Globus pallidus (tissue), 1 donor: ENCODE results near the gene PAX2.

Source experiments
- DNase-seq: peaks from one replicate; pipeline ENCODE4 v3.0.0-alpha.2; 2015; ENCODE audit warnings: low spot score

PAX2 gene

DNA sequence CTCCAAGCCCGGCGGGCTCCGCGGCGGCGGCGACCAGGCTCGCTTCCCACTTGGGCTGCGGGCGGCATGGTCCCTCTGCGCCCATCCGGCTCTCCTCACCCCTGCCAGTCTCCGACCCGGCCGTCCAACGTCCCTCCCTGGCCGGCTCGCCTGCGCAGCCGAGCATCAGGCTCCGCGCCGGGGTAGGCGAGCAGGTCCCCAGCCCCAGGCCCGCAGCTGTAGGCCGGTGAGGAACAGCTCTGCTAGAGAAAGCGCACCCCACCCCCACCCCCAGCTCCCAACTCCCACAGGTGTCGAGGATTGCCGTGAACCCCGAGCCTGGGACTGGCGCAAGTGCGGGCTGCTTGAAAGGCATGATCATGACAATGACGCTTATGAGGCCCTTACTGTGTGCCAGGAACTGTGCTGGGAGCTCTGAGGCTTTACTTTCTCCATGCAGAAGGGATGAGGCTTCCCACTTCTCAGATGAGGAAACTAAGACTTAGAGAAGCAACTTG lies 20.8 kb upstream of the PAX2 start:
- no peak for DNase-seq

DNA sequence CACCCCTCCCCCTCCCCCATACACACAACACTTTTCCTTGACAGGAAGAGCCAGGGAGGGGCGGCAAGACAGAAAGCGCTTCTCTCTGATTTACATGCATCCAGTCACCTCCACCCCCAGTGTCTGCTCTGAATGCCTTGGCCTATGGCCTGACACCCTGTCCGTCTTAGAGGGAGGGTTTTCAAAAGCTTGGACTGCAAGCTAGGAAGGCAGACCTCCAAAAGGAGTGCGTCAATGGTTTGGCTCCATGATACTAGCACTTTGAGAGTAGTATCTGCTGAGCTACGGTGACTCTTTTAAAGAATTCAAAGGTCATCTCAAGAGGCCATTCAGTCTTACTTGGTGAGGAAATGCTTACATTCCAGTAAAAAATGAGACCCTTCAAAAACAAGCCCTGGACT lies 20.3 kb upstream of the PAX2 start:
- DNase-seq, result no peak

DNA sequence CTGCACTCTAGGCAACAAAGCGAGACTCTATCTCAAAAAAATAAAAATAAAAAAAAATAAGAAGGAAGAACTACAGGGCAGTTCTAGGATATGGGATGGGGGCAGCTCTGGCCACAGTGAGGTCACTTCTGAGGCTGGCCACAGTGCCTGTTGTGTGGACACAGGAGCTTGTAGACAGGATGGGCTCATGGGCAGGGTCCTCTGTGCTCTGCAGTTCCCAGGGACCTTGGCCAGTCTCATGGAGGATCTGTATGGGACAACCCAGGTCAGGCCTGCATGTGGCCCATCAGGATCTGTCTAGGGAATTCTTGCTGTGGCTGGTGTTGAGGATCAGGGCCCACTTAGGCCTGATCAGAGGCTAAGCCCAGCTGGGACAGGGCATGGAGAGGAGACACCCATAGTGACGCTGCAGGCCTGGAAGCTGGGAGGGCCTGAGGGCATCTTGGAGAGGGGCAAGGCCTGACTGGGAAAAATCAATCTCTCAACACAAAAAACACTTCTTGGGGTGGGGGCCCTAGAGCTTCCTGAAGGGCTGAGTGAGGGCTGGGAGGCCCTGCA lies 19.4 kb upstream of the PAX2 start:
- DNase-seq, result no peak

DNA sequence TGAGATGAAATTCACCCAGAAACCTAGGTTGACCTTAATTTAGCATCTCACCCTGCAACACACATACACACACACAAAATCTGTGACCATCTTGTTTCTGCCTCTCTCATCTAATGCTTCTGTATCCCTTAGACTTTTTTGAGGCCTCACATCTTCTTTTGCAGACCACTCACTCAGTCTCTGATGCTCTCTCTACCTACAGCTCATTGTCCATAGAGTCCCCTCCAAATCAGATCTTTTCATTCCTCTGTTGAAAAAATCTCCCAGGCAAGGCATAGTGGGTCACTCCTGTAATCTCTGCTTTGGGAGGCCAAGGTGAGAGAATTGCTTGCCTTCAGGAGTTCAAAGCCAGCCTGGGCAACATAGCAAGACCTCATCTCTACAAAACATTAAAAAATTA lies 17.6 kb upstream of the PAX2 start:
- DNase-seq, result no peak

DNA sequence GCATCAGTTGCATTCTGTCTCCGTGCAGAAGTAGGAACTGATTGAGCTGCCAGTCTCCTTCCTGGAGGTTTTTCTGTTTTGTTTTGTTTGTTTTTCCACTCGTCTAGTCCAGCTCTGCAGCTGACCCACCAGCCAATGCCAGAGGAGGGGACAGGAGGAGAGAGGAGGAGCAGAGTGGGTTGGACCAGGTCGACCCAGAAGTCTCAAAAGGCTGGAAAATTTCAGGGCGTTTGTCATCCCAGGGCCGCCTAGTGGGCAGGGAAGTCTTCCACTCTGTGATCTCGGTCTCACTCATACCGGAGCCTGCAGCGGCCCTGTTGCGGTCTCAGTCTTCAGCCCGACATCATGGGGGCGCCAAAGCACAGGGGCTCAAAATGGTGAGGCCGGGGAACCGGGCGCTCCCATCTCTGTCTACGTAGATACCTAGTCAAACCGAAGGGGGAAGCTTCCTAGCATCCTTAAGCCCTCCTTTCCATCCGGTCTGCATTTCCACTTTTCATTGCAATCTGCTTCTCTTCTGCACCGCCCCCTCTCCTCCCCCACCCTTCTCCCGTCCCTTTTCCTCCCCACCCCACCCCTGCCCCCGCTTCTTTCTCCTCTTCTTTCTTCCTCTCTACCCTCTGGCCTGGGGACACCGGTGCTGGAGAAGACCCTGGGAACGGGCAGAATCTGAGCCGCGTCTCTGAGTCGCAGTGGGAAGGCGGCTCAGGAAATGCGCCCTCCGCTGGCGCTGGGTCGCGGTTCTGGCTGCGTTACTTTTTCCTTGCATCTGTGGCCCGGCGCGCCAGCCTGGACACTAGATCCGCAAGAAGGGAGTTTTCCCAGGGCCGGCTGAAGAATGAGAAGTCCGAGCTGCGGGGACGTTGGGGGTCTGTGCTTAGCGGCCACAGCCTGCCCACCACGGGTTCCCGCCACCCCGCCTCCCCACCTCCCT lies 16.2 kb upstream of the PAX2 start:
- DNase-seq, result no peak

DNA sequence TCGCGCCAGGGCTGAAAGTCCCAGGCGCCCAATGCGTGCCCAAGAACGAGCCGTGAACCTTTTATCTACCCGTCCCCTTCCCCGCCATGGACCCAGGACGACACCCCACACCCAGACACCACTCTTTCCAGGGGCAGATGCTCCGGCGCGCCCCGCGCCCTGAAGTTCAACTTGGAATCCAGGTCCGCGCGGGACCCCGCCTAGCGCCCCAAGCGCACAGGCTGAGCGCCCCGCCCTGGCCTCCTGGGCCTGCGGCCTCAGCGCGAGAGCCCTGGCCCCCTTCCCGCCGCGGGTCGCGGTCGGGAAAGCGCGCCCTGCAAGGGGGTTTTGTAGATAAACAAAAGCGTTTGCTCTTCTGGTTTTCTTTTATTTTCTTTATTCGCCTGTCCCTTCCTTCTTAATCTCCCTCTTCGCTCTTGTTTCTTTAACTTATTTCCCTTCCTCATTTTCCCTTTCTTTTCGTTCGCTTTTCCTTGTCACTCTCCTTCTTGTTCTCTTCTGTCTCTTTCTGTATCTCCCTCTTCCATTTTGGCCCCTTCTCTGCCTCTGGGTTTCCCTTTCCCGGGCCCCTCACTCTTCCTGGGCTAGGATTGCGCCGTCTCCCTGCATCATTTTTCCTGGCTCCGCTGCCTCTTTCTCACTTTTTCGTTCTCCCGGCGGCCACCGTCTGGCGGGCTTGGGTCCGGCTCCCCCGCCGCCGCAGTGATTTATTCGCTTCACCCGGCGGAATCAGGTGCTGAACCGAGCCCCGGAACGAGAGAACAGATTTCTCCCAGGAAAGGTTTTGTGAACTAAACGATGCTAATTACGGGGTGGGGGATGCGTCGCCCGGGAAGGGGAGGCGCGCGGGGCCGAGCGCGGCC lies 15.3 kb upstream of the PAX2 start:
- DNase-seq, result no peak

DNA sequence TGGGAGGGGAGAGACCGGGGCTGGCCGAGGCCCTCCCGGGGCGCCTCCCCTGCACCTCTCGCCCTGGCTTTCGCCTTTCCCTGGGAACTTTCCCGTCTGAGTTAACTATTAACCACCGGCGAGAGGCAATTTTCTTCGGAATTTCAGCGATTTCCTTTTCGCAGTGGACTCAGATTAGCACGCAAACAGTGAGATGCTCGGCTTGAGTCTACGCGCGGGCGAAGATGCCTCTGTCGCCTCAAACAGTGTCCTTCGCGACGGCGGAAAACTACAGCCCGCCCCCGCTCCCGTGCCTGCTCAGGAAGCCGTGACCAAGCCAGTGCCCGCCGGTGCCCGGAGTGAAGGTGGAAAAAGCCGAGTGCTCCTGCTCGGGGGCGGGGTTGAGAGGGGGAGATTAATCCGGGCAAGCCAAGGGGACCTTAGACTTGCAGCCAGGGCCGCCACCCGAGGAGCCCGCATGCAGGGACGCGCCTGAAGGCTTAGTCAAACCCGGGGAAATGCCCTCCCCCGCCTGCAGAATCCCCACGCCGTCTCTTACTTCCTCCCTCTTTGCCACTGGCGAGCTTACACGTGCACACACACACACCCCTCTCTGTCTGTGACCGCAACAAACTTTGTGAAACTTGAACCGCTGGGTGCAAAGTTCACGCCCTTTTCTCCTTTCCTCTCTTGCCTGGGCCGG lies 14.5 kb upstream of the PAX2 start:
- DNase-seq, result no peak

DNA sequence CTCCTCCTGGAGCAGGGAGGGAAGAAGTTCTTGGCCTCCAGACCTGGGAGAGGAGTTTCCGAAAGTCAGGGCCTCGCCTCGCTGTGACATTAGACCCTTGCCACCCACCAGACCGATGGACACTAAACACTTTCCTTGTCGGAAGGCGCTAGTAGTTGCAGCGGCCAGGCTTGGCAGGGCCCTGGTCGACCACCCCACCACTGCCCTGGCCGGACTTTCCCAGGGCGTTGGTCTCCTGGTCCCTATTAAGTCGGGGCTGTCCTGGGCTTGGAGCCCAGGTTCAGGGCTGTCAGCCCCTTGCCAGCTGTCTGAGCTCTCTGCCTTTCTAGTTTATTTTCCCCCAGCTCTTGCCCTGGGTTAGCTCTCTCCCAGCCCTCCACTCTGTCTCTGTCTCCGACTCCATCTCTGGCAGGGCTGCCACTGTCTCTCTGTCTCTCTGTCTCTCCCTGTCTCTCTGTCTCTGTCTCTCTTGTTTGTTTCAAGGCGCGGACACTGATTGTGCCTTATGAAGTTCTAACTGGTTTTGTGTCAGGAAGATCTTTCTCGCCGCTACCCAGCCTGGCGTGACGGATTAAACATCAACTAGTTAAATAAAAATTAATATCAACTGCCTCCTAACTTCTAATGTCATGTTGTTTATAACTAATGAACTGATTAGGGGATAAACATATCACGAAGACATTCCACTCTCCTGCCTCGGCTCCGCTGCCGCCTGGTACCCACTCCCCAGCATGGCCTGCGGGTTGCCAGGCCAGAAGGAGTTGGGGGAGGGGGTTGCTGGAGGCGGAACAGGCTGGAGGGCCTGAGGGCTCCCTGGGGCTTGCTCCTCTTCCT lies 13.8 kb upstream of the PAX2 start:
- DNase-seq, result no peak

DNA sequence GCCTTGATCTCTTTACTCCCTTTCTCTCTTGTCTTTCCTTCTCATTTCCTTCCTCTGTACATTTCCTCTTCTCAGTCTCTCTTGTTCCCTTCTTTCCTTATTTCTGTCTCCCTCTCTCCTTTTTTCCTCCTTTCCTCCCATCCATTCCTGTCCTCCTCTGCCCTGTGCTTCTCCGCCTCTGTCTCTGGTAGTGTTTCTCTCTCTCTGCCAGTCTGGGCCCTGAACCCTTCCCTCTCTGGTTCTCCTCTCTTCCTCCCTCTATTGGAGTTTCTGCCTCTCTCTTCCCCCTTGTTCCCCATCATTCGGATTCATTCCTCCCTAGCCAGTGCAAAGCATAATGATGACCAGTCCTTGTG lies 13.2 kb upstream of the PAX2 start:
- DNase-seq, result no peak

DNA sequence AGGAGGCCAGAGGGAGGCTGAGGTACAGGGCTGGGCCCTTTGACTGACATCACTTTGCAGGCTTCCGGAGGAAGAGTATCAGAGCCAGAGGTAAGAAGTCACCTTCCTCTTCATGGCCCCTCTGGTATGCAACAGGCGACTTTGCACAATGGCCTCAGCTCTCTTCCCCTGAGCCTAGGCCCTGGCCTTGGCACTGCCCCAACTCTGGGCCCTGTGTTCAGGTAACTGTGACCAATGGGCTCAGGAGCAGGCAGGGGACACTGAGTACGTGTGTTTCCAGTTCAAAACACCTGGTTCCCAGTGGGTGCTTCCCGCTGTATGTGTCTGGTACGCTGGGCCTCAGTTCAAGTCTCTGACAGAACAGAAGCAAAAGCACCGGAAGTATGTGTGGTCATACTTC lies 12.1 kb upstream of the PAX2 start:
- no peak for DNase-seq

DNA sequence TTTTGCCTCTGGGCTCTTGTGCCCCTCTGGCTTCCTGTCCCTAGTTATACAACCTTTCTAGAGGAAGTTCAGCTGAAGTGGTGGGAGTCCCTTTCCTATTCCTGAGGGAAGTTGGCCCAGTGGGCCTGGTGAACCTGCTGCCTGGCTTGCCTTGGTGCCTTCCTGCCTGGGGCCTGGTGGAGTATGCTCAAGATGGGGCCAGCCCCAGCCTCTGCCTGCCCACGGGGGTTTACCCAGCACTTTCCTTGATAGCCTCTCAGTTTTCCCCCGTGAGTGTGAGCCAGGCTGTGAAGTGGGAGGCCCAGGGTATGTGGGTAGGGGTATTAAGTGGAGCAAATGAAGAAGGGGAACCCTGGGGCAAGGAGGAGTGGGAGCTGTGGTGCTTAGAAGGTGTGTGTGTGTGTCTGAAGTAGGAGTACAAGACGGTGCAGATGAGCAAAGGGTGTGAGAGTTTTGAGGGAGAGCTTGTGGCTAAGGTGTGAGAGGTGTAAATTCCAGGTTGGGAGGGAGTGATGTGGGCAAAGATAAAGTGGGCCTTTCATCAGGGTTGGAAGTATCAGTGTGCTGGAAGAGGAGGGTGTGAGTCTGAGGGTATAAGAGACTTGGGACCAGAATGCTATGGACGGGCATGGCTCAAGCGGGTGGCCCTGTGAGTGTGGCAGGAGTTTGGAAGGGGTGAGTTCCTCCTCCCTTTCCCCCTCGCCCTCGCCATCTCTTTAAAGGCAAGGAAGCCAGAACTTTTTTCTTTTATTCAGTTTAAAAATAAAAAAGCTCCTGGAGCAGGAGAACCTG lies 10.9 kb upstream of the PAX2 start:
- no peak for DNase-seq

DNA sequence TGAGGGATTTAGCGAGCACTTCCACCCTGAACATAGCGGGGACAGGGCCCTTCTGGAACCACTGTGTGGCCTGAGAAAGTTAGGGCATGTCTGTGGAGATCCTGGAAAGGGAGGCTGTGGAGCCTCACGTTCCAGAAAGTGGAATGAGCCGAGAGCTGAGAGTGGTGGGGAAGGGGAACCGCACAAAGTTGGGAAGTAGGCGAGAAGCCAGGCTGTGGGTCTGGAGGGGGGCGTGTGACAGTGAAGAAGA lies 10.4 kb upstream of the PAX2 start:
- DNase-seq, result no peak

DNA sequence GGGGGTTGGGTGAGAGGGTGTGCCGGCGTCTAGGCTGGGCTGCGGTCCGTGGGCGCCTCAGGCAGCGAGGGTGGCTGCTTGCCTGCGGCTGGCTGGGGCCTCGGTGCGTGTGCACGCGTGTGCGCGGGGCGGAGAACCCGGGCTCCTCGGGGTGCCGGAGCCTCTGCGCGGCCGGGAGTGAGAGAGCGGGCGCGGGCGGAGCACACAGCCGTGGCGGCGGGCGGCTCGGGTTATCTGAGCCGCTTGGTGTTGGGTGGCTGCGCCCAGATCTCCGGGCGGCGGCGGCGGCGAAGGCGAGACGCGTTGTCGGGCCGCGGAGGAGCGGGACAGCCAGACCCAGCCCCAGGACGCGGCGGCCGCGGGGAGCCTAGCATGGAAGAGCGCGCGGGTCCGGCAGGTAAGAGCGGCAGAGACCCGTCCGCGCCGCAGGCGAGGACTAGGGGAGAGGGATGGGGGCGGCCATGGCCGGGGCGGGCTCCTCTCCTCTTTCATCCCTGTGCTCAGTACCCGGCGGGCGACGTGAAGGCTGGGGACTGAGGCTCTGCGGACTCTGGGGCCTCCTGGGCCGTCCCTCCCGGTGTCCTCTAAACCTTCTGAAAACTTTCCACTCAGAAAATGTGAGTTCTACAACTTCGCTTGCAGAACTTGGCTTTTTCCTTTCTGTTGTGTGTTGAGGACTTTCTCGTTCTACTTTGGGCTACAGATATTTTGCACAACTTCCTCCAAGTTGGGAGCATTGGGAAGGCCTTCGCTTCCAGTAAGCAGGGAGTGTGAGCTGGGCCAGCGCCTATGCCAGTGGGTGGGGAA lies 9.8 kb upstream of the PAX2 start:
- no peak for DNase-seq

DNA sequence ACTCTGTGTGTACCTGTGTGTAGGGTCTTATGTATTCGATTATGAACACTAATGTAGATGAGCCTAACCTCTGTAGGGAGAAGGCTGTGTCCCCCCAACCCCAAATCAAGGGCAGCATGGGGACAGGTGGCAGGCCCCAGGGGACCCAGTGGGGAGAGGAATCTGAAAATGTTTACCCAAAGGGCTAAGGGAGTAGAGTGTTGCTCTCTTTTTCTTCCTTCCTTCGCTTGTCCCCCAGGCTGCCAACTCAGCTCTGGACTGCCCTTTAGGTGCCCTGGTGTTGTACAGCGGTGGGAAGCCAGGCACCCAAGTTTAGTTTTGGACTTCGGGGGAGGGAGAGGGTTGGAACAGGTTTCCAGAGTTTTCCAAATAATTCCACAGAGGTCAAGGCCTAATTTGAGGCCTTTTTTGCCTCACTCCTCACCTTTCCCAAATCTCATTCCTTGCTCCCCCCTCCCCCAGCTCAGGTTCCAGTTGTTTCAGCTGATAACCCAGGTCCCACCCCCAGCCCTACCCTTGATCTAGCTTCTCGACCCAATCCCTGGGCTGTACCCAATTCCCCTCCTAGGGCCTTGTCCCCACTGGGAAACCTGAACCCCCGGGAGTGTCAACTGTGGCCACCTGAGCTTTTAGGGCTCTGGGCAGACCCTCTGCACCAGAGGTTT lies 9.1 kb upstream of the PAX2 start:
- no peak for DNase-seq

DNA sequence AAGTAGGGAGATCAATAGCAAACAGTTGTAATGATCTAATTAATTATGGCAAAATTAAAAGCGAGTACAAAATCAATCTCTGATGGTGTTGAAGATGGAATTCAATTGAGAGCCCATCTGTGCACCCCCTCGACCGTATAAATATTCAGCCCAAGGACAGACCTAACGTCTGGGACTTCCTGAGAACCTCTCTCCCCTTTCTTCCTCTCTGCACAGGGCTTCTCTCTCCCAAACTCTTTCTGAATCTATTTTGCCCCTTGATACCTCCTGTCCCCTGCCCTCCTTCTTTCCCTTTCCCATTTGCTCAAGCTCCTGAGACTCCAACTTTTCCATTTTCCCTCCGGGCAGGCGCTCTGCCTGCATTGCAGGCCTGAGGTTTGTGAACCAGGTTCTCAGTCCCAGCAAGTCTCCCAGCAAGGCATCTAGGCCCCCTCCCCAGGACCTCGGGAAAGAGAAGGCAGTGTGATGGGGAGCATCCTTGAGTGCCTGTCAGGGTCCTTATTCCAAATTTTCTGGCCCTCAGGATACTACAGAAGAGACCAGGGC lies 8.5 kb upstream of the PAX2 start:
- DNase-seq, result no peak

DNA sequence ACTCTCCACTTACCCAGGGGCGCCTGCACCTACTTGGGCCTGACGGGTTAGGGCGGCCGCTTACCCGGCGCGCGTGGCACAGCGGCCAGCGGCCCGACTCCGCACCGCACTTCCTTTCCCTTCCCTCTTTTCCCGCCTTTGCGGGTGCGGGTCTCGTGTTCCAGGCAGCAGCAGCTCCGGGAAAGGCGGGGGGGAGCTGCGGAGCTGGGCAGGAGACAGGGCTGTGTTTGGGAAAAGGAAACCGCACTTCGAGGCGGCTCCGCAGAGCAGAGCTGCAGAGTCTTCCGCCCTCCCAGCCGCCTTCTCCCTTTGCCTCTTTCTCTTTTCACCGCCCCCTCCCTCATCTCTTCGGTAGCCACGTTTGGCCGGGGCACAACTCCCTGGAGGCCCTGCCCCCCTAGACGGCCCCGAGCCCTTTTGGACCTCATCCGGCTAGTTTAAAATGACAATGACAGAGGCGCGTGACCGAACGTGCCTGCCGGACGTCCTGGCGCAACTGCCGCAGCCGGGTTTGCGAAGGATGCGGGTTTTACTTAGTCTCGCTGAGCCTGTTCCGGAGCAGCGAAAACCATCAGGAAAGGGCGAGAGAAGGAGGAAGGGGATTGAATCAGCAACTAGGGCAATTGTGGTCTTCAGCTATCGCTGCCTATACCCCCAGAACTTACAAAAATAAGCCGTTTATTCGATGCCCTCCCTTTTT lies 7.9 kb upstream of the PAX2 start:
- no peak for DNase-seq

DNA sequence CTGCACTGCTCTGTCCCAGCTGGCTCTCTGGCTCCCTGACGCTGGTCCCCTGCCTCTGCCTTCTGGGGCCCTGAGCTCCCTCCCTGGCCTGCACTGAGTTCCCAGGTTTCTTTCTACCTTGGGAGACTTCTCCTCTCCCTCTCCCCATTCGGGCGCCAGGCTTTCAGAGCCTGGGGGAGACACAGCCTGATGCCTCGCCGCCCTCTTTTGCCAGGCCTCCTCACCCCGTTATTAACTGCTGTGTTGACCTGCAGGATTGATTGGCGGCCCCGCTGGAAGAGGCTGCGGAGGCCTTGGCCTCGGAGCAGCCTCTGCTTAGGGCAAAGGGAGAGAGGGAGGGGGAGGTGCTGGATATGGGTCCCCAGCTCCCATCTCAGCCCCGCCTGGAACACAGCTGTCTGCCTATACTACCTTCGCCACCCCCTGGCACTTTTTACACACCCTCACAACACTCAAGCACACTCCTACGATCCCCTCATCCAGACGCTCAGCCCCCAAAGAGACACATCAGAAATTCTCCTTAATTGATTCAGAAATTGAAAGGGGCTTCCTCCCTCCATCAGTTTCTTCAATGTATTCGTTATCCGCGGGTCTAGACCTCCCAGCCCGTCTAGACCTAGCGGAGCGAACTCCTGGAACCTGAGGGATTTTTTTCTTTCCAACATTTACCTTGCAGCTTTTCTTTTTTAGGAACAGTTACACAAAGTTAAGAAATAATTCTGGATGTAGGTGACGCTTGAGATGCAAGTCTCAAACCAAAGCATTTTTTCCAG lies 7.1 kb upstream of the PAX2 start:
- DNase-seq, result no peak
